Loucy (cell line): Measurements from ENCODE around the gene ANXA3.

Experiments
- CTCF ChIP-seq: fragments of 200-600 bp; sonication (generic); conservative IDR thresholded peaks from 2 replicates; pipeline ENCODE4 v1.5.1; 2014; ENCODE audit warnings: mild to moderate bottlenecking, antibody characterized with exemption, low read length
- EZH2phosphoT487 ChIP-seq: fragments of 200-600 bp; IDR thresholded peaks from 2 replicates; pipeline ENCODE4 v1.6.1; 2018; ENCODE audit warnings: antibody characterized with exemption, mild to moderate bottlenecking, moderate library complexity, borderline replicate concordance

- TF ChIP-seq CTCF (no peak), EZH2phosphoT487 (no peak)
Measured at GRCh38 chr4:78613522-78614321, 62.2 kb downstream of the ANXA3 start.
